Smooth muscle cell (in vitro differentiated cells): ENCODE measurements around the gene TMEM9B. TPM values are rescaled to one million over a fixed set of nuclear protein-coding genes. Genes with fewer than 3 reads are reported as not detected.

Experiments used
- DNase-seq: peaks from one replicate; lab custom pipeline; 2025; ENCODE audit not compliant: unreplicated experiment; lab: John Stamatoyannopoulos, UW
- H2AFZ ChIP-seq: fragments of 200-600 bp; sonication (generic); 2 replicates; pipeline ENCODE4 v1.6.0; 2016; ENCODE audit warnings: antibody characterized with exemption, low read depth, mild to moderate bottlenecking
- H3F3A ChIP-seq: fragments of 200-600 bp; sonication (generic); 2 replicates; pipeline ENCODE4 v1.6.0; 2017; ENCODE audit warnings: antibody characterized with exemption, low read depth
- H3K27ac ChIP-seq: fragments of 200-600 bp; sonication (generic); 2 replicates; pipeline ENCODE4 v1.5.1; 2016; ENCODE audit warnings: low read depth, mild to moderate bottlenecking
- H3K27me3 ChIP-seq: fragments of 200-600 bp; sonication (generic); 2 replicates; pipeline ENCODE4 v1.6.1; 2016; ENCODE audit warnings: low read depth, mild to moderate bottlenecking
- H3K36me3 ChIP-seq: fragments of 200-600 bp; sonication (generic); 2 replicates; pipeline ENCODE4 v1.5.1; 2016; ENCODE audit warnings: low read depth
- H3K4me1 ChIP-seq: fragments of 200-600 bp; sonication (generic); 2 replicates; pipeline ENCODE4 v1.5.1; 2016; ENCODE audit warnings: low read depth
- H3K4me2 ChIP-seq: fragments of 200-600 bp; sonication (generic); 2 replicates; pipeline ENCODE4 v1.6.0; 2016; ENCODE audit warnings: mild to moderate bottlenecking
- H3K4me3 ChIP-seq: fragments of 200-600 bp; sonication (generic); 2 replicates; pipeline ENCODE4 v1.5.1; 2016; ENCODE audit warnings: mild to moderate bottlenecking
- H3K79me2 ChIP-seq: fragments of 200-600 bp; sonication (generic); 2 replicates; pipeline ENCODE4 v1.6.0; 2016; ENCODE audit warnings: low read depth, mild to moderate bottlenecking
- H3K9ac ChIP-seq: fragments of 200-600 bp; sonication (generic); 2 replicates; pipeline ENCODE4 v1.6.0; 2016; ENCODE audit warnings: low read depth
- H3K9me3 ChIP-seq: fragments of 200-600 bp; sonication (generic); replicated peaks from 2 replicates; pipeline ENCODE4 v1.5.1; 2016; ENCODE audit warnings: low read depth
- H4K20me1 ChIP-seq: fragments of 200-600 bp; sonication (generic); 2 replicates; pipeline ENCODE4 v1.6.0; 2016; ENCODE audit warnings: low read depth
- WGBS: methylation state at CpG from one replicate; pipeline ENCODE4 v1.1.7; 2016; ENCODE audit warnings: low lambda C conversion rate; 5-methylcytosine and 5-hydroxymethylcytosine counted together
- polyA plus RNA-seq: library from polyadenylated mRNA; unstranded; fragments of >200 nt; fragmentation: Nextera tagmentation; extraction: Ambion mirVana; gene quantifications from 2 replicates; pipeline ENCODE4 v1.2.1, GENCODE V29; 2016
- total RNA-seq: library from RNA; depleted of rRNA; stranded (reverse); fragments of >200 nt; gene quantifications from 2 replicates; pipeline ENCODE4 v1.2.3, GENCODE V29; 2014
- TF ChIP-seq, protein P1 (sequence below): fragments of 200-600 bp; sonication (generic); IDR thresholded peaks from 2 replicates; pipeline ENCODE4 v1.5.1; 2017; ENCODE audit warnings: borderline replicate concordance, mild to moderate bottlenecking, antibody characterized with exemption; ENCODE audit not compliant: insufficient read depth, poor library complexity, severe bottlenecking

Gene TMEM9B
- total and polyA plus RNA-seq, 2 experiments from 2014 or later, result 35.9 to 39.3 TPM

DNA sequence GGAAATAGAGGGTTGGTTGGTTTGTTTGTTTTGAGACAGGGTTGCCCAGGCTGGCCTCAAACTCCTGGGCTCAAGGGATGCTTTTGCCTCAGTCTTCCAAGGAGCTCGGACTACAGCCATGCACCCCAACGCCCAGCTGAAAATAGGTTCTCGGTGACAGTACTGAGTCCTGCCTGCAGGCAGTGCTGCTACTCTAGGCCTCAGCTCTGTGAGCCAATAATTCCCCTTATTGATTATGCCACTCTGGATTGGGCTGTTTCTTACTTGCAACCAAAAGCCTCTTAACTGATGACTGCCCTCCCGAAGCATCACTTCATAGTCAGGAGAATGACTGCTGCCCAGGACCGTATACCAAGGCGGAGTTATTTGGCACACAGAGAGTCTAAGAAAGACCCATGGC lies 30.3 kb downstream of the TMEM9B start:
- Histone ChIP-seq H4K20me1 (no peaks in the 10 kb centered on the region), H3K4me3 (no peak overlapping the region), H3K27me3 (no peaks in the 10 kb centered on the region), H3F3A (peaks cover 17% of the 10 kb centered on the region), H3K9me3 (no peaks in the 10 kb centered on the region), H3K4me2 (peak overlapping the region; percentile 82), H3K36me3 (no peaks in the 10 kb centered on the region), H3K79me2 (no peaks in the 10 kb centered on the region), H3K4me1 (peaks cover 5% of the 10 kb centered on the region), H3K9ac (no peak overlapping the region), H2AFZ (no peak overlapping the region), H3K27ac (peak overlapping the region; percentile 95)
- DNase-seq, result no peak
- WGBS, result 87% methylated on average over 6 of the region's 6 CpGs
- TF ChIP-seq, protein P1, sequence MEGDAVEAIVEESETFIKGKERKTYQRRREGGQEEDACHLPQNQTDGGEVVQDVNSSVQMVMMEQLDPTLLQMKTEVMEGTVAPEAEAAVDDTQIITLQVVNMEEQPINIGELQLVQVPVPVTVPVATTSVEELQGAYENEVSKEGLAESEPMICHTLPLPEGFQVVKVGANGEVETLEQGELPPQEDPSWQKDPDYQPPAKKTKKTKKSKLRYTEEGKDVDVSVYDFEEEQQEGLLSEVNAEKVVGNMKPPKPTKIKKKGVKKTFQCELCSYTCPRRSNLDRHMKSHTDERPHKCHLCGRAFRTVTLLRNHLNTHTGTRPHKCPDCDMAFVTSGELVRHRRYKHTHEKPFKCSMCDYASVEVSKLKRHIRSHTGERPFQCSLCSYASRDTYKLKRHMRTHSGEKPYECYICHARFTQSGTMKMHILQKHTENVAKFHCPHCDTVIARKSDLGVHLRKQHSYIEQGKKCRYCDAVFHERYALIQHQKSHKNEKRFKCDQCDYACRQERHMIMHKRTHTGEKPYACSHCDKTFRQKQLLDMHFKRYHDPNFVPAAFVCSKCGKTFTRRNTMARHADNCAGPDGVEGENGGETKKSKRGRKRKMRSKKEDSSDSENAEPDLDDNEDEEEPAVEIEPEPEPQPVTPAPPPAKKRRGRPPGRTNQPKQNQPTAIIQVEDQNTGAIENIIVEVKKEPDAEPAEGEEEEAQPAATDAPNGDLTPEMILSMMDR, result no peak

DNA sequence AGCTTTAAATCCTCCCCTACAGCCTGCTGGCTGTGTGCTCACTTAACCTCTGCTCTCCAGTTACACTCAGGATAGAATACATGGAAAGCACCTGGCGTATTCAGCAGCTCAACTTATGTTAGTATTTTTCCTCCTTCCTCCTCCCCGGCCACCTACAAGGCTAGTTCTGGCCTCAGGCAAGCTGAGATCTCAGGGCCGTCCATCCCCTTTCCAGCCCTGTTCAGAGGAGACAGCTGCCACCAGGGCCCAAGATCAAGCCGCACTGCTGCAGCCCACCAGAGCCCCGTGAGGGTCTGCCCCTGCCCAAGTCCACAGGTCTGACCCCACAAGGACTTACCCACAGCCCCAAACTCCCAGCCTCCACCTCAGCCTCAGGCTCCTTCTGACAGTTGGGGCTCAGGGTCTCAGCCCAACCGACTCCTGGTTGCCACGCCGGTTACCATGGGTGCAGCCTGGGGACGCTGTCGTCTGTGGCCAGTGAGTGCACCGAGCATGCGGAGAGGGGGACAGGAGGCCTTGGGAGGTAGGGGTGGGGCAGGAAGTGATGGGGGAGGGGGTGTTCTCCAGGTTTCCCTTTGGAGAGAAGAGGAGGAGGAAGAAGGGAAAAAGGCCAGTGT lies 31.6 kb downstream of the TMEM9B start, which contains the start of gene C11orf16:
C11orf16 (minus strand) TSS at position 384 of the 617 bp plus-strand sequence. CDS start 639 bp downstream, outside the sequence.
- DNase-seq, result no peak
- peaks cover 17% of the 10 kb centered on the region for H3F3A ChIP-seq
- no peak within 1 kb of the TSS for H3K27ac ChIP-seq
- H3K36me3 ChIP-seq, result no peaks in the 10 kb centered on the region
- peaks cover 4% of the 10 kb centered on the region for H3K4me1 ChIP-seq
- H3K4me2 ChIP-seq, result no peak within 1 kb of the TSS
- no peak within 1 kb of the TSS for H3K9ac ChIP-seq
- no peak within 1 kb of the TSS for H3K4me3 ChIP-seq
- no peaks in the 10 kb centered on the region for H3K9me3 ChIP-seq
- no peaks in the 10 kb centered on the region for H4K20me1 ChIP-seq
- no peak within 1 kb of the TSS for H2AFZ ChIP-seq
- no peaks in the 10 kb centered on the region for H3K79me2 ChIP-seq
- TF ChIP-seq, protein P1, result no peak
- no peaks in the 10 kb centered on the region for H3K27me3 ChIP-seq
- 84% methylated on average over 12 of the region's 12 CpGs for WGBS

DNA sequence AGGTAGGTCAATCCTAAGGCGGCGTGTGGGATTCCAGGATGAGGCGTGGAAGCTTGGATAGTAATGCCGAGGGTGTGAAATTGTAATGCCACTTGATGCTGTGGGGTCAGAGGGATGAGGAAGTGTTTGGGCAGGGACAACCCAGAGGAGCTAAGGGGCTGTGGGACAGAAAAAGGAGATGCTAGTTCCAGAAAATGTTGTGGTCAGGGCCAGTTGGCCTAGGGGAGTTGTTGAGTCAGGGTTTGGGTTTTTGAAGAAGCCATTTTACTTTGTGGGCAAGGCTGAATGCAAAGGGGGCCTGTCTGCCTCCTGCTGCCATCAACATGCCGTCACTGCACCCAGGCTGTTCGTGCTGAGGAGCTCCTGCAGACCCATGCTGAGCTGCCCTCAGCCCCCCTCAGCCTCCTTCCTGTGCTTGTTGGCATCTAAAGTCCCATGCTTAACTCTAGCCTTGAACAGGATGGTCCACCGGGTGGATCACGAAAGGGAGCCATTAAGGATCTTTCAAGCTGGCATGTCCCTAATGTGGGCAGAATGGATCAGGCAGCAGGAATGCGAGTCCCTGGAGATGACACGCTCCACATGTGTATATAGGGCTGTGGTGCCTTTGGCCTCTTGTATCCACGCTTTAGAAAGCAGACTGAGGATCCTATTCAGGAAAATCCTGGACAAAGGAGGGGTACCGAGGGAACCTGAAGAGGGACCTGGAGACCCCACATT lies 33.6 kb downstream of the TMEM9B start:
- Histone ChIP-seq H3K4me3 (no peak overlapping the region), H3K9ac (no peak overlapping the region), H2AFZ (no peak overlapping the region), H3K27me3 (no peaks in the 10 kb centered on the region), H3K9me3 (no peaks in the 10 kb centered on the region), H3K36me3 (no peaks in the 10 kb centered on the region), H3K27ac (peak overlapping the region; percentile 17), H3K4me1 (peaks cover 4% of the 10 kb centered on the region), H4K20me1 (no peaks in the 10 kb centered on the region), H3F3A (peaks cover 15% of the 10 kb centered on the region), H3K79me2 (no peaks in the 10 kb centered on the region), H3K4me2 (no peak overlapping the region)
- TF ChIP-seq, protein P1, result no peak
- no peak for DNase-seq
- 78% methylated on average over 12 of the region's 12 CpGs for WGBS
